Measurements from ENCODE around the gene GYPC. TPM values are rescaled to one million over a fixed set of nuclear protein-coding genes. Genes with fewer than 3 reads are reported as not detected.
"Not testable (repeated sequence)": the region's sequence is repeated elsewhere in the genome, so short reads cannot be mapped to it uniquely, and the experiment has no call there.

The GYPC gene
- total RNA-seq, 2 experiments from 2014 or later, result 133 TPM

- CTCF ChIA-PET, result no interaction called here
- Mint-ChIP-seq H3K27ac (no peak overlapping the region), H3K4me1 (no peaks in the 10 kb centered on the region), H3K27me3 (peaks cover 9% of the 10 kb centered on the region), H3K4me3 (no peak overlapping the region), H3K36me3 (ENCODE audit: low read depth) (no peaks in the 10 kb centered on the region), H3K9me3 (no peaks in the 10 kb centered on the region)
- POLR2A ChIA-PET, result no interaction called here
- DNase-seq, result no peak
Observed at GRCh38 chr2:126642031-126642430, 13.9 kb upstream of the GYPC start.

DNA sequence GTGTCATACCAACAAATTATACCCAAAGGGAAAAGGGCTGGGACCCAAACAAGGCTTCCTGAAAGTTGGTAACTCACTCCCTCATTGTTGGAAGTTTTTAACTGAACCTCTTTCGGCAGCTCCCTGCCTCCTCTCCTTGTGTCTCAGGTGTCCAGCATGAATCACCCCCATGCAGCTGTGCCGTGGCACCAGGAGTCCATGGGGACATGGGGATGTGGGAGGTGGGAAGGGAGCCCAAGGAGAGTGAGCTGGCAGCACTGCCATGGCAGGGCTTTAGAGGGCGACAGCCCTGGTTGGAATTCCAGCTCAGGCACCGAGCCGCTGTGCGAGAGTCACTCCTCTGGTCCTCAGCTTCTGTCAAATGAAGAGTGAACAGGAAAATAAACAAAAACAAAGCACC, 12.5 kb upstream of the GYPC start:
- no peaks in the 10 kb centered on the region for H3K36me3 Mint-ChIP-seq (ENCODE audit: low read depth)
- DNase-seq, result no peak
- H3K4me3 Mint-ChIP-seq, result no peak overlapping the region
- ChIA-PET CTCF (no interaction called here), POLR2A (interaction anchor here (1.5 kb wide), 1 partner anchor 14 kb away, joined by 4 read pairs; no protein-coding TSS in a partner anchor)
- H3K4me1 Mint-ChIP-seq, result no peaks in the 10 kb centered on the region
- no peak overlapping the region for H3K27ac Mint-ChIP-seq
- H3K27me3 Mint-ChIP-seq, result peaks cover 4% of the 10 kb centered on the region
- H3K9me3 Mint-ChIP-seq, result no peaks in the 10 kb centered on the region

DNA sequence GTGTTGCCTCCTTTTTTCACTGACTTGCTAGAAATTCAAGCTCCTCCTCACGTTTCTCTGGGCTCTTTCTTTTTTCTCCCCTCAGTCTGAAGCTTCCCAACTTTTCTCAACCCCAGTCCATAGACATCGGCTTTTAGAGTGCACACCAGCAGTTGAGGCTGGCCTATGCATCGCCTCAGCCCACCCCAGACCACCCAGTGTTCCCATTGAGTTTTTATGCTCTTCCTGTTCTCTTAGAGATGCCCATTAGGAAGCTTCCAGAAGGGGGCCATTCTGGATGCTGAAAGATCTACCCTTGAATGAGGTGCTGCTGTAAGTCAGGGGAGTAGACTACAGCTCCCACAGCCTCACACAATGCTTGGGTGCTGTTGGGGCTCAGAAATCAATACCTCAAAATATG, 12.0 kb upstream of the GYPC start:
- Mint-ChIP-seq H3K27ac (no peak overlapping the region), H3K27me3 (peaks cover 4% of the 10 kb centered on the region), H3K4me3 (no peak overlapping the region), H3K4me1 (no peaks in the 10 kb centered on the region), H3K36me3 (ENCODE audit: low read depth) (no peaks in the 10 kb centered on the region), H3K9me3 (no peaks in the 10 kb centered on the region)
- POLR2A ChIA-PET, result interaction anchor here (1.5 kb wide), 1 partner anchor 13 kb away, joined by 4 read pairs; no protein-coding TSS in a partner anchor
- DNase-seq, result no peak
- CTCF ChIA-PET, result no interaction called here

GRCh38 chr2:126644630-126645191, 11.2 kb upstream of the GYPC start:
- no peaks in the 10 kb centered on the region for H3K36me3 Mint-ChIP-seq (ENCODE audit: low read depth)
- H3K9me3 Mint-ChIP-seq, result no peaks in the 10 kb centered on the region
- H3K4me1 Mint-ChIP-seq, result no peaks in the 10 kb centered on the region
- POLR2A ChIA-PET, result no interaction called here
- no peak for DNase-seq
- no peak overlapping the region for H3K27ac Mint-ChIP-seq
- no peak overlapping the region for H3K4me3 Mint-ChIP-seq
- H3K27me3 Mint-ChIP-seq, result peaks cover 4% of the 10 kb centered on the region
- CTCF ChIA-PET, result no interaction called here

DNA sequence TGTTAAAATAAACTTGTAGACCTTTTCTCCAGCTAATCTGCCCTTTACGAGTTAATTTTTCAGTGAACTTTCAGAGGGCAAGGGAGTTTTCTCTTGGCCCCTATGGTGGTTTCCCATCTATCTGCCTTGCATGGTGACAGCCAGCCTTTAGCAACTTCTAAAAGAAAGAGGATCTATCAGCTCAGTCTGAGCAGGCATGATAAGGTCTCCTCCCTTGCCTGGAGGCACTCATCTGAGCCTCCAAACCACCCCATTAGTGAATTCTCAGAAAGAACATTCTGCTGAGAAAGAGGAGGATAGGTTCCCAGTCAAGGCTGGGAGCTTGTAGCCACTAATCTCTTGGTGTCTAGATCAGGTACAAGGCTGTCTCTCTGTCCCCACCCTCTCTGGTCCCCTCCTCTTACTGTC, 10.7 kb upstream of the GYPC start:
- DNase-seq, result no peak
- H3K4me3 Mint-ChIP-seq, result no peak overlapping the region
- POLR2A ChIA-PET, result no interaction called here
- peaks cover 4% of the 10 kb centered on the region for H3K27me3 Mint-ChIP-seq
- no peak overlapping the region for H3K27ac Mint-ChIP-seq
- H3K4me1 Mint-ChIP-seq, result no peaks in the 10 kb centered on the region
- peaks cover 1% of the 10 kb centered on the region for H3K9me3 Mint-ChIP-seq
- CTCF ChIA-PET, result interaction anchor here (0.9 kb wide), 1 partner anchor 10 kb away, joined by 4 read pairs; no protein-coding TSS in a partner anchor
- H3K36me3 Mint-ChIP-seq (ENCODE audit: low read depth), result no peaks in the 10 kb centered on the region

DNA sequence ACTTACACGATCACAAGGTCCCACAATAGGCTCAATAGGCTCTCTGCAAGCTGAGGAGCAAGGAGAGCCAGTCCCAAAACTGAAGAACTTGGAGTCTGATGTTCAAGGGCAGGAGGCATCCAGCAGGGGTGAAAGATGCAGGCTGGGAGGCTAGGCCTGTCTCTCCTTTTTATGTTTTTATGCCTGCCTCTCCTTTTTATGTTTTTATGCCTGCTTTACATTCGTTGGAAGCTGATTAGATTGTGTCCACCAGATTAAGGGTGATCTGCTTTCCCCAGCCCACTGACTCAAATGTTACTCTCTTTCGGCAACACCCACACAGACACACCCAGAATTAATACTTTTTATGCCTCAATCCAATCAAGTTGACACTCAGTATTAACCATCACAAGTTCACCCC, 9.9 kb upstream of the GYPC start:
- CTCF ChIA-PET, result interaction anchor here (0.9 kb wide), 1 partner anchor 11 kb away, joined by 4 read pairs; no protein-coding TSS in a partner anchor
- Mint-ChIP-seq H3K4me1 (no peaks in the 10 kb centered on the region), H3K27me3 (peaks cover 4% of the 10 kb centered on the region), H3K4me3 (no peak overlapping the region), H3K9me3 (peaks cover 9% of the 10 kb centered on the region), H3K27ac (no peak overlapping the region), H3K36me3 (ENCODE audit: low read depth) (no peaks in the 10 kb centered on the region)
- no peak for DNase-seq
- POLR2A ChIA-PET, result no interaction called here

GRCh38 chr2:126647714-126648344, 8.1 kb upstream of the GYPC start:
- CTCF ChIA-PET; H3K27me3 Mint-ChIP-seq; H3K9me3 Mint-ChIP-seq; H3K4me1 Mint-ChIP-seq; POLR2A ChIA-PET; H3K36me3 Mint-ChIP-seq (ENCODE audit: low read depth); H3K4me3 Mint-ChIP-seq; DNase-seq; H3K27ac Mint-ChIP-seq: not testable (repeated sequence)

GRCh38 chr2:126648345-126648786, 7.6 kb upstream of the GYPC start:
- DNase-seq; H3K9me3 Mint-ChIP-seq; POLR2A ChIA-PET; H3K36me3 Mint-ChIP-seq (ENCODE audit: low read depth); H3K27ac Mint-ChIP-seq; H3K4me3 Mint-ChIP-seq; CTCF ChIA-PET; H3K4me1 Mint-ChIP-seq; H3K27me3 Mint-ChIP-seq: not testable (repeated sequence)

- Mint-ChIP-seq H3K9me3 (peaks cover 9% of the 10 kb centered on the region), H3K4me3 (no peak overlapping the region), H3K27ac (no peak overlapping the region), H3K27me3 (peaks cover 4% of the 10 kb centered on the region), H3K36me3 (ENCODE audit: low read depth) (no peaks in the 10 kb centered on the region), H3K4me1 (no peaks in the 10 kb centered on the region)
- ChIA-PET CTCF (interaction anchor here (1.2 kb wide), 1 partner anchor 14 kb away, joined by 3 read pairs; no protein-coding TSS in a partner anchor), POLR2A (no interaction called here)
- no peak for DNase-seq
Observed at GRCh38 chr2:126649101-126649500, 6.9 kb upstream of the GYPC start.

DNA sequence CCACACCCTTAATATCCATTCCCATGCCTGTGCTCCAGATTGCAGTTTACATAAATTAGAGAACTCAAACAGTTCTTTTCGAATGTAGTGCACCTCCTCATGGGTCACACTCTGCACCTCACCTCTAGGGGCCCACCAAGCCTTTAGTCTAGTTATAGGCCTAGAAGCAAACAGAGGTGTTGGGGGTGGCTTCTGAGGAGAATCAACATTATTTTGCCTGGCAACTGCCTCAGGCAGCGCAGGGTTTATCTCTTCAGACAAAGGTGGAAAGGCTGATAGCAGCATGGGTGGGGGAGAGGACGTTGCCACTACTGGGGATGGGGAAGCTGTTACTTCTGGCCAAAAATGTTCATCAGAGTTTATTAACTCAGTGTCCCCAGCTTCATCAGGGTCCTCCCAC, 5.0 kb upstream of the GYPC start:
- peaks cover 3% of the 10 kb centered on the region for H3K27me3 Mint-ChIP-seq
- peaks cover 11% of the 10 kb centered on the region for H3K4me1 Mint-ChIP-seq
- ChIA-PET POLR2A (no interaction called here), CTCF (no interaction called here)
- H3K36me3 Mint-ChIP-seq (ENCODE audit: low read depth), result no peaks in the 10 kb centered on the region
- no peak overlapping the region for H3K4me3 Mint-ChIP-seq
- H3K27ac Mint-ChIP-seq, result no peak overlapping the region
- no peak for DNase-seq
- peaks cover 9% of the 10 kb centered on the region for H3K9me3 Mint-ChIP-seq

- H3K4me1 Mint-ChIP-seq, result peaks cover 11% of the 10 kb centered on the region
- POLR2A ChIA-PET, result no interaction called here
- no peaks in the 10 kb centered on the region for H3K27me3 Mint-ChIP-seq
- CTCF ChIA-PET, result interaction anchor here (2.5 kb wide), 1 partner anchor 124 kb away, joined by 7 read pairs; no protein-coding TSS in a partner anchor
- no peak overlapping the region for H3K27ac Mint-ChIP-seq
- H3K9me3 Mint-ChIP-seq, result peaks cover 9% of the 10 kb centered on the region
- no peak for DNase-seq
- no peak overlapping the region for H3K4me3 Mint-ChIP-seq
- peaks cover 6% of the 10 kb centered on the region for H3K36me3 Mint-ChIP-seq (ENCODE audit: low read depth)
Observed at GRCh38 chr2:126652323-126652891, 3.6 kb upstream of the GYPC start.

DNA sequence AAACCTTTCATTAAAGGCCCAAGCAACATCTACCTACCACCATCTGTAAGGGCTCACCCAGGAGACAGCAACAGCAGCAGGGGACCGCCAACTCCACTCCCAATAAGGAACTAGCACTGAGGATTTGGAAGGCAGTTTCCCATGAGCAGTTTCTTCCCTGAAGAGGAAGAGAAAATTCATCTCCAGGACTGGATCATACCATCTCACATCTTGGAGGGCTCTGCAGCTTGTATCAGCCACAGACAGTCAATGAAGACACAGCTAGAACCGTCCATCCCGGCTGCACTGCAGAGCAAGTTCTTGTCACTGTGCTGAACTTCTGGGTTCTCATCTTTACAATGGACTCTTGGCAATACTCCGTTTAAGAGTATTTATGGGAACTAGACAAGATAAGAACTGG, 2.8 kb upstream of the GYPC start:
- Mint-ChIP-seq H3K9me3 (peaks cover 9% of the 10 kb centered on the region), H3K27me3 (no peaks in the 10 kb centered on the region), H3K4me1 (peaks cover 16% of the 10 kb centered on the region), H3K27ac (no peak overlapping the region), H3K36me3 (ENCODE audit: low read depth) (peaks cover 10% of the 10 kb centered on the region), H3K4me3 (no peak overlapping the region)
- ChIA-PET CTCF (interaction anchor here (1.5 to 2.5 kb wide), 2 partner anchors 11 to 124 kb away, joined by 3 to 7 read pairs; no protein-coding TSS in a partner anchor), POLR2A (no interaction called here)
- DNase-seq, result no peak

GRCh38 chr2:126653761-126654160, 2.2 kb upstream of the GYPC start:
- H3K27me3 Mint-ChIP-seq, result no peaks in the 10 kb centered on the region
- no peak overlapping the region for H3K4me3 Mint-ChIP-seq
- no peak overlapping the region for H3K27ac Mint-ChIP-seq
- H3K9me3 Mint-ChIP-seq, result peaks cover 9% of the 10 kb centered on the region
- peaks cover 21% of the 10 kb centered on the region for H3K4me1 Mint-ChIP-seq
- POLR2A ChIA-PET, result no interaction called here
- DNase-seq, result no peak
- CTCF ChIA-PET, result interaction anchor here (1.5 to 2.5 kb wide), 2 partner anchors 11 to 123 kb away, joined by 3 to 7 read pairs; no protein-coding TSS in a partner anchor
- peaks cover 13% of the 10 kb centered on the region for H3K36me3 Mint-ChIP-seq (ENCODE audit: low read depth)
